Activated CD4-positive, CD25-positive, alpha-beta regulatory T cell treated with anti-CD3 and anti-CD28 coated beads, Interleukin-2, amount 50 U/mL, for 16 hours (primary cell): Measurements from ENCODE around the gene LCN9.
"Not testable (repeated sequence)": the region's sequence is repeated elsewhere in the genome, so short reads cannot be mapped to it uniquely, and the experiment has no call there.

Source experiments
- DNase-seq: peaks from one replicate; pipeline ENCODE4 v3.0.0-alpha.2; 2020; ENCODE audit warnings: low read depth, low spot score

LCN9 gene

GRCh38 chr9:135662758-135663450 lies at the start of gene LCN9:
TSS of gene LCN9 (plus strand) at chr9:135663309. CDS start at chr9:135663322, 13 bp downstream.
- no peak for DNase-seq

DNA sequence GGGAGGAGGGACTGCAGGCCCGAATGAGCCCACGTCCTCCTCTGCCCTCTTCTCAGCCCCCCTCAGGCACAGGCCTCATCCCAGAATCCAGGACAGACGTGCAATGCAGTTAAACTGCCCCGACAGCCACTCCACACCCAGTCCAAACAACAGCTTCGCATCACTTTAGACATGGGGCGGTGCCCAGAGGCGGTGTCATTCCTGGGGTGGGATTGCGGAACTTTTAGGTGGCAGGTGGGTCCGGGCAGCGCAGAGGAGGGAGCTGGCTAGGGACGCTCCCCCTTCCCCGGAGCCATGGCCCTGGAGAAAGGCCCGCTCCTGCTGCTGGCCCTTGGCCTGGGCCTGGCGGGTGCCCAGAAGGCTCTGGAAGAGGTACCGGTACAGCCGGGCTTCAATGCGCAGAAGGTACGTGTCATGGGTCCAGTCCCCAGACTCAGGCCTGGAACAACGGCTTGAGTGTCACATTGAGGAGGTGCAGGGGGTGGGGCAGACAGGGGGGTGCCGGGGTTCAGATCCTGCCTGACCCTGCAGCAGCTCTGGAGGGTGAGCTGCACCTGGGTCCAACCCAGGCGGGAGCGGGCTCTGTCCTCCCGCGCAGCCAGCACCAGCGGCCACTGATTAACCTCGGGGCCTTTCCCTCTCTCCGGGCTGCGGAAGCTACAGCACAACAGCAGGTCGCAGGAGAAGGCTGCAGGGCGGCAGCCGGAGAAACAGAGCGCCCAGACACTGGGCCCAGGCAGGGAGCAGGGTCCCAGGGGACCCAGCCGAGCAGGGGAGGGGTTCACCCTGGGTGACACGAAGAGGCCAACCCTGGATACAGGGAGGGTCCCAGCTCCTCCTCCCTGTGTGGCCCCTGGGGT lies 48.9 kb upstream of the LCN9 start:
- DNase-seq, result no peak

DNA sequence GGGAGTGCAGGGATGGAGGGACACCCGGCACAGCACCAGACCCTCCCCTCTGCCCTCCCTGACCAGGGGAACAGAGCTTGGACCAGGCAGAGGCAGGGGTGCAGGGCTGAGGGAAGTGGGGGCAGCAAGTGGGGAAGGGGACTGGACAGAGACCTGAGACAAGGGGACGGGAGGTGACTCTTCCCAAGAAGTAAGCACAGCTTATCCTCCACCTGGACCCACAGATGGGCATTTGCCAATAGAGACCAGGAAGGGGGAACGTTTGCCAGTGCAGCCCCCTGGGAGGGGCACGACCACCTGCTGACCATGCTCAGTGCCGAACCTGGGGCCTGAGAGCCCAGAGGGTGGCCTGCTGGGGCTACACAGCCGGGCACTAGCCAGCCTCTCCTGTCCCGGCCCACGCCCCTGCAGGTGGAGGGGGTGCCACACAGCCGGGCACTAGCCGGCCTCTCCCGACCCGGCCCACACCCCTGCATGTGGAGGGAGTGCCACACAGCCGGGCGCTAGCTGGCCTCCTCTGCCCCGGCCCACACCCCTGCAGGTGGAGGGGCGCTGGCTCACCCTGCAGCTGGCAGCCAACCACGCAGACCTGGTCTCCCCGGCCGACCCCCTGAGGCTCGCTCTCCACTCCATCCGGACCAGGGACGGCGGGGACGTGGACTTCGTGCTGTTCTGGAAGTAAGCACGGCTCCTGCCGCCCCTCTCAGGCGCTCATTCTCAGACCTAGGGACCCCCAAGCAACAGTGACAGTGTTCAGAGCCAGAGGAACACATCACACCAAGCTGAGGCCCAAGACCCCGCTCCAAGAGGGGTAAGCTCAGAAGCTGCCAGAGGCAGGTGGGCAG lies 48.1 kb upstream of the LCN9 start:
- DNase-seq, result no peak

- no peak for DNase-seq
Measured at GRCh38 chr9:135615666-135616618, 47.2 kb upstream of the LCN9 start.

GRCh38 chr9:135616619-135617537 lies 46.2 kb upstream of the LCN9 start:
- no peak for DNase-seq

GRCh38 chr9:135617538-135617900 lies 45.6 kb upstream of the LCN9 start:
- DNase-seq, result no peak

DNA sequence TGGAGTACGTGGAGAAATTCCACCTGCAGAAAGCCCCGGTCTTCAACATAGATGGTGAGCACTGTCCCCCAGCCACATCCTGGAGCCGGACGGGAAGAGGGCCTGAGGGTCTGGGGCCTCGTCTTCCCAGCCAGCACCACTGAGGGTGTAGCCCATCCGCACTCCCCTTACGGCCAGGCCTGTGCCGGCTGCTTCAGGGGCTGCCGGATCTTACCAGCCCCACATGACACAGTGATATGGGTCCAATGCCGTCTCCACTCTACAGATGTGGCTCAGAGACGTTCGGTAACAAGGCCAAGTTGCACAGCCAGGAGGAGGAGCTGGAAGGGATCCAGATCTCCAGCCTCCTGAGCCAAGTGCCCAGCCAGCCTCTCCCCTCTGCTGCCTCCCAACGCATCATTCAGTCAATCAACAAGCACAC lies 45.1 kb upstream of the LCN9 start:
- no peak for DNase-seq

DNA sequence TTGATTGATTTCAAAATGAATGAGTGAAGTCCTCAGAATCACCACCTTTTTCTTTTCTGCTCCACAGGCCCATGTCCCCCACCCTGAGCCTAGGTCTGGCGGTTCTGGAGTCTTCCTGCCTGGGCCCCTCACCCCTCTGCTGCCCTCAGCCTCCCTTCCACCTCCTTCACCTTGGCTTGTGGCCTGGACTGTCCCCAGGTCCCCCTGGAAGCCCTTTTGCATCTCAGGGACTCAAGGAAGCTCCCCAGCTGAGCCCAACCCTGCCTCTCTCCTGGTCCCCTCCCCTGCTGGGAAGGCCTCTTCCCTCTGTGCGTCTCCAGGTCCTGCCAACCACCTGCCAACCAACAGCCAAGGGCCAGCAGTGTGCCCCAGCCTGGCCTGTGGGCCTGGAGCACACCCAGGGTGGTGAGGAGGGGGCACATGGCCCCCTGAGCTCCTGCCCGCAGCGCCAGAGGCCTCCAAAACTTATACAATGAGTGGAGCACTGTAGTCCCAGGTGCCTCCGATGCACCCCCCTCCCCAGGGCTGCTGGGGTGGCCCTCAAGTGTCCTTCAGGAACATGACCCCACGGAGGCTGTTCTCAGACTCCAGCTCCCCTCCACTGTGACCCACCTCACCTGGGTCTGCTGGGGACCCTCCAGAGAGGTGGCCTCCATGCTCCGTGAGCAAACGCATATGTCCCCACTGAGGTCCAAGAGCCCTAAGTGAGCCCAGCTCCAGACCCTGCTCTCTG lies 44.1 kb upstream of the LCN9 start:
- no peak for DNase-seq

- DNase-seq, result no peak
Measured at GRCh38 chr9:135619599-135619886, 43.6 kb upstream of the LCN9 start.

GRCh38 chr9:135620558-135620957 lies 42.6 kb upstream of the LCN9 start:
- DNase-seq, result no peak

DNA sequence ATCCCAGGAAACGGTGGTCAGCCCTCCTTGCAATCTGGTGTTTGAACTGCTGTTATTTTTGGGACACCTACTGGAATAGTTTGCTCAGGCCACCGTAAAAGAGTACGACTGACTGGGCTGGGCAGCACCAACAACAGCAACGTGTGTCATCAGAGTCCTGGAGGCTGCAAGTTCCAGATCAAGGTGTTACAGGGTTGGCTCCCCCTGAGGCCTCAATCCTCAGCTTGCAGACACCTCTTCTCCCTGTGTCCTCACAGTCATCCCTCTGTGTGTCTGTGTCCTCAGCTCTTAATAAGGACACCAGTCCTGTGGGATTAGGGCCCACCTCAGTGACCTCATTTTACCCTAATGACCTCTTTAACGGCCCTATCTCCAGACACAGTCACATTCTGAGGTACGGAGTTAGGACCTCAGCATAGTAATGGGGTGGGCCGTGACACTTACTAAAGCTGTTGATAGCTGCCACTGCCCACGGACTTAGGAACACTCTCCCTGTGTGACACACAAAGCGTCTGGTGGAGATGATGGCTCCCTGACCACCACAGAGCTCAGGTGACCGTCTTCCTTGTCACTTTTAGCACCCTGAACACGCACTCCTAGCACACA lies 40.6 kb upstream of the LCN9 start:
- DNase-seq, result no peak

DNA sequence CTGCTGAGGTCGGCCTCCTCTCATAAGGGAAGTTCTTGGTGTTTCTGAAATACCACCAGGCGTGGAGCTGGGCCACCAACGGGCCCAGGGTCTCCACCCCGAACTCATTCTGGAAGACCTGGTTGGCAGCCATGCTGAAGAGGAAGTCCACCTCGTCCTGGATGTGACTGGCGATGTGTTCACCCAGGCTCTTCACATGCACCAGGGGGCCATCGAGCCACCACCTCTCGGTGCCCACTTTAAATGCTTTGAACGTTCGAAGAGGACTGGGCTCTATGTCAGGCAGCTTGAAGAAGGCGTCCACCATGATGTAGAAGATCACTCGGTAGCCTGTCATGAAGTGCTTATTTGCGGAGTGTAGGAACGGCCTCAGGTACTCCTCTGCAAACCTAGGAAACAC lies 38.8 kb upstream of the LCN9 start:
- DNase-seq, result no peak

DNA sequence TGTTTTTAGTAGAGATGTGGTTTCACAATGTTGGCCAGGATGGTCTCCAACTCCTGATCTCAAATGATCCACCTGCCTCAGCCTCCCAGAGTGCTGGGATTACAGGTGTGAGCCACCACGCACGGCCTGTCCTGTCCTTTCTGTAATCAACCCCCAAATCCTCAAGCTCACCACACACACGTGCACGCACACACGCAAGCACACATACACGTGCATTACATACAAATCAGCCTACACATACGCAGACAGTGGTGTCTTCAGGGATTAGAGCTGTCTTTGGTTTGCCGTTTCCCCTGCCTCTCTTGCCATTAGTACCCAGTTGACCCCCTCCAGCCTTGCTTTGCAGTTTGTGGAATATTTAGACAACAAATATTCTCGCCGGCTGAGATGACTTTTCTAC lies 30.3 kb upstream of the LCN9 start:
- DNase-seq, result no peak

GRCh38 chr9:135636930-135637530 lies 26.1 kb upstream of the LCN9 start:
- not testable (repeated sequence) for DNase-seq

DNA sequence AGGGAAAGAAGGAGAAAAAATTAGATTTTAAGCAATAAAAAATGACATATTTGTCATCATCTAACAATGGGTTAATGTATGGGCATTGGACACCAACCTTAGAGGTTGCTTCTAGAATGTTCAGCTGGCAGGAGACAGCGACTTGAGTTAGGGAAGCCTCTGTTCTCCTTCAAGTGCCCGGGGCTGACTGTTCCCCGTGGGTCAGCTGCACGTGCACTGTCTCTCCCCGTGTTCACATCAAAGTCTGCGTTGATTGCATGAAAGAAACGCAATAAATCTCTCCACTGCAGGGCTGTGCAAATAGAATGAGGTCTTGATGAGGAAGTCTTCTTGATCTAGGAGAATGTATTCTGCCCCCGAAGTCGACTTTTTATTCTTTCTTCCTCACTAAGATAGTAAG lies 23.9 kb upstream of the LCN9 start, which contains the start of gene GLT6D1:
Gene GLT6D1, minus strand, starts transcription at position 345 of the 400 bp plus-strand sequence. CDS start 353 bp downstream, outside the sequence.
- no peak for DNase-seq

GRCh38 chr9:135641047-135641446 lies 22.1 kb upstream of the LCN9 start:
- DNase-seq, result no peak

GRCh38 chr9:135641745-135642144 lies 21.4 kb upstream of the LCN9 start:
- DNase-seq, result no peak

GRCh38 chr9:135644631-135645218 lies 18.4 kb upstream of the LCN9 start:
- no peak for DNase-seq
